NCI-H2196 (cell line): Measurements from ENCODE around the gene APOA4.
"Not testable (repeated sequence)": the region's sequence is repeated elsewhere in the genome, so short reads cannot be mapped to it uniquely, and the experiment has no call there.

Experiments
- DNase-seq: peaks from one replicate; lab custom pipeline; 2025; ENCODE audit not compliant: unreplicated experiment; lab: John Stamatoyannopoulos, UW

The APOA4 gene

DNA sequence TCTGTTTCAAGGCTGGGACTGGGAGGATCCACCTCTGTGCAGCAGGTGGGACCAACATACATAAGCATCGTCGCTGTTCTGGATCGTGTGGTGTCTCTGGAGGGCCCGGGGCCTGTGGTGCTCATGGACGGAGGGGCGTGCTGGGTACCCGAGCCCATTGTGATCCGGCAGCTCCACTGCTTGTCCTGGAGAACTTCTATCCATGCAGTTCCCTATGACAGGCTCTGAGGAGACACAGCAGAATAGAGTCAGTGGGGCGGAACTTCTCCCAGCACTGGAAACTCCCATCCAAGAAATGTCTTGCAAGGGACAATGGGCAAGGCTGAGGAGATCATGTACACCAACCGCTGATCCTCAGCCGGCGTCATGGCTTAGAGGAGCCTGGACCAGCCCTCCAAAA, 26.0 kb upstream of the APOA4 start:
- no peak for DNase-seq

DNA sequence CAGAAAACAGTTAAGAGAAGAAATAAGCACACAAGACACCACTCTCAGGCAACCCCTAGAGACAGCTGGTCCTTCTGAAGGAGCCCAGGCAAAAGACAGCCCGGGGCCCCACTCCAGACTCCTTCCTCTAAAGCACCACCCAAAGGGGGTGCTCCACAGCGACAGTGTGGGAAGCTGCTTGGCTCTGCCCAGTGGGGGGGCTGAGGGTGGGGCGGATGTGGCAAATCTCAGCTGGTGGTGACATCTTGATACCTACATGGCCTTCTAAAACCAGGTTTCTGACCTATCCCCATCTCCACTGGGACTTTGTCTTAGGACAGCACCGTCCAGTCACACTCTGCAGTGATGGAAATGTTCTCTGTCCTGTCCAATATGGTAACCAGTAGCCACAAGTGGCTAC, 24.5 kb upstream of the APOA4 start:
- no peak for DNase-seq

DNA sequence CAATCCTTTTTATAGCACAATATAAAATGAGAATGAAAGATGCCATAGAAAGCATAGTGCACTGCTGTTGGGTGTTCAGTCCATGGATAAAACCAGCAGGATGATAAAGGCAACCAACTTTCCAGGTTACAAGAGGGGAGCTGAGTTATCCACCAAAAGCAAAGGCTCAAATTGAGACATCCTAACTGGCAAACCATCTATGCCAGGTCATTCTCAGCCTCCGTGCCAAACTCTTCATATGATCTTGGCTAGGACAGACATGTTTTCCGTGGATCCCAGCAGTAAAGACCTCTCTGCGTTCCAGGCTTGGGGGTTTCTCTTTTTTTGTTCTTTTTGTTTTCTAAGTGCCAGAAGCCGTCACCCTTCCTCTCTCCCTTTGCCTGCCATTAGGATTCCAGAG, 21.6 kb upstream of the APOA4 start:
- DNase-seq = no peak

DNA sequence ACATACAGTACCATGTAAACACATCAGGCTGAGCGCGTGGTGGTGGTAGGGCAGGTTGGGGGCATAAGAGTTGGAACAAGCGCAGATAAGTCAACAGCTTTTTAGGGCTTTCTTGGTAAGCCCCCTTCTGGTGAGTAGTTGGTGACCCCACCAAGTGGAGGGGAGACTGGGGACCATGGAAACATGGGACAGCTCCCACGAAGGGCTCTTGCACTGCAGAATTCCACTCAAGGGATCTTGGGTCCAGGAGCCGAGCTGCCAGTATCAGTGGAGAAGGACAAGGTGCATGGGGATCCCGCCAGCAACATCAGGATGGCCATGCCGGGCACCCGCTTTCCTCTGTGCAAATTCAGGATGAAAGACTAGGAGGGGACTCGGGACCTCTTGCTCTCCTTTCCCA, 20.6 kb upstream of the APOA4 start:
- no peak for DNase-seq

GRCh38 chr11:116842909-116843308, 19.8 kb upstream of the APOA4 start:
- no peak for DNase-seq

DNA sequence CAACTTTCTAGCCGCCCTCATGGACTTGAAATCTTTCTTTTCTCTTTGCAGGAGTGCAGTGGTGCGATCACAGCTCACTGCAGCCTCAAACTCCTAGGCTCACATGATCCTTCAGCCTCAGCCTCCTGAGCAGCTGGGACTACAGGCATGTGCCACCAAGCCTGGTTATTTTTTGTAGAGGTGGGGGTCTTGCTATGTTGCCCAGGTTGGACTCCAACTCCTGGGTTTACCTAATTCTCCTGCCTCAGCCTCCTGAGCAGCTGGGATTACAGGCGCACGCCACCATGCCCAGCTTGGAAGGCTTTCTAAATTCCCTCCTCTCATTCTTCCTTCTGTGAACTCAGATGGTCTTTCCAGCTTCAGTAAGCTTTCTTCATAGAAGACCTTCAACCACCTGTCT, 19.0 kb upstream of the APOA4 start:
- DNase-seq = no peak

GRCh38 chr11:116840746-116841296, 17.7 kb upstream of the APOA4 start:
- DNase-seq = no peak

DNA sequence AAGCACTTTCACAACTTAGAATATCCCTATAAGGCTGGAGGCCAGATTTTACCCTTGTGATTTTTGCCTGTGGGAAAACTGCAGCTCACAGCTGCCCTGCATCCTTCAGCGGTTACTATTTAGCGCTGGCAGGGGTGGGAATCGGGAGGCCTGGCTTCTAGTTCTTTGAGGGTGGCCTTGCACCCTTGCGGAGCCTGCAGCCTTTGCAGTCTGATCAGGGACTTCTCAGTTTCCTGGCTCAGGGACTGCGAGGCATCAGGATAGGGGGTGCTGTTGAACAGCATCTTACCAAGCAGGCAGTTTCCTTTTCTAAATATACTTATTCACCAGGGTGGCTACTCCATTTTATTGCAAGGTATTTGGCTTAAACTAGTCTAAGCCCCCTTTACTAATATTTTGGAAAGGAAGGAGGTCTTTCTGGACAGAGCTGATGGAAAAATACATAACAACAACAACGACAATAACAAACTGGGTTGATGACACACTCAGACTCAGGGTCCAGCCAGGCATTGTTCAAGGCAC, 17.2 kb upstream of the APOA4 start:
- DNase-seq = no peak

DNA sequence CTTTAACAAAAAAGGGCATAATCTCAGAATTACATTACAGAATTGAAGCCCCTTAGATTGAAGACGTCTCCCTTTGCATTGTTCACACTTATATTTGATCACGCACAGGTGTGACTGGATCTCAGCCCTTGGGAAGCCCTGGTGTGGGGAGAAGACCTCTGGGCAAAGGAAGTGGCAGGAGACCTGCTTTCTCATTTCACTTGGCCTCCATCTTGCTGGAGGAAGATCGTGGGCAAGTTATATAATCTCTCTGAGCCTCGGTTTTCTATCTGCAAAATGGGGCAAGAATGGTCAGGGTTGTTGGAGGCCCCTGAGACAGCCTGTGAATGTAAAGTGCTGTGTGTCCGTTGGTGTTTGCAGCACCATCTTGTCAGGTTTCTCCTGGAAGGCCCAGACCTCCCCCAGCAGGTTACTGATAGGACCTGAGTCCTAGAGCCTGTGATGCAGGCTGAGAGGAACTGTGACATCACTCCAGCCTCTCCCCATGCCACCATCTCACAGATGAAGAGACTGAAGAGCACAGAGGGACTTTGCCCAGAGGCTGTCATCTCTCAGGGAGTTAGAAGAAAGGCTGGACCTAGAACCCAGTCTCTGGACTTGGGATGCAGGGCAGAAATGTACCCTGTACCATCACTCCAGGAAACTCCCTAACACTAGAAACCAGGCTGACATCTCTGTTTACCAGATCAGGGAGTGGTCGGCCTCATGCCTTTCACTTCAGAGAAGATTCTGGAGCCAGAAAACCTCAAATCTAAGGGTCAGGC, 15.4 kb upstream of the APOA4 start:
- no peak for DNase-seq

DNA sequence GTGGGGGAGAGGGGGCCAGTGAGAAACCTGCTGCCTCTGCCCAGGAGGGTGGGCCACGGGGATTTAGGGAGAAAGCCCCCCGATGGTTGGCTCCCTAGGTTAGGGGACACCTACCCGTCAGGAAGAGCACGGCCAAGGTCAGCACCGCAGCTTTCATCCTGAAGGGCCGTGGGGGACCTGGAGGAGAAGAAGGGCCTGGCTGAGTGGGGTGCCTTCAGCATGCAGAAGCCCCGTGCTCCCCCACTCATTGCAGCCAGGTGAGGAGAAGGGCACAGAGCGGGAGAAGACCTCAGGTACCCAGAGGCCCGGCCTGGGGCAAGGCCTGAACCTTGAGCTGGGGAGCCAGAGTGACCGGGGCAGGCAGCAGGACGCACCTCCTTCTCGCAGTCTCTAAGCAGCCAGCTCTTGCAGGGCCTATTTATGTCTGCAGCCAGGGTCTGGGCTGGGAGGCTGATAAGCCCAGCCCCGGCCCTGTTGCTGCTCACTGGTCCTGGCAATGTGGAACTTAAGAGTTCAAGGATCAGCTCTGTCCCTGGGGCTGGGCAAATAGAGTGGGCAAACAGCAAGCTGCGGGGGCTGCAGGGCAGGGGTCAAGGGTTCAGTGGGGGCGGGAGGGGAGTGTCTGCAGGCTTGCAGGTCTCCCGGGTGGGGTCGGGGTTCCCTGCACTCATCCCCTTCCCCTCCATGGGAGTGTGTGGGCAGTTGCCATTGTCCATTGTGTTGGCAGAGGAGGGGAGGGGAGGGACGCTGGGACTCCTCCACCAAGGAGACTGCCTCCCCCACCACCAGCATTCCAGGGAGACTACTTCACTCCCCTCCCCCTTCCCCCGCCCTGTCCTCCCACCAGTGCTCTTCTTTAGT, 14.4 kb upstream of the APOA4 start, which contains the start of gene APOA1:
Gene APOA1, minus strand, starts transcription at position 392 of the 861 bp plus-strand sequence. Its CDS starts 235 bp downstream, at position 157.
- DNase-seq = no peak

DNA sequence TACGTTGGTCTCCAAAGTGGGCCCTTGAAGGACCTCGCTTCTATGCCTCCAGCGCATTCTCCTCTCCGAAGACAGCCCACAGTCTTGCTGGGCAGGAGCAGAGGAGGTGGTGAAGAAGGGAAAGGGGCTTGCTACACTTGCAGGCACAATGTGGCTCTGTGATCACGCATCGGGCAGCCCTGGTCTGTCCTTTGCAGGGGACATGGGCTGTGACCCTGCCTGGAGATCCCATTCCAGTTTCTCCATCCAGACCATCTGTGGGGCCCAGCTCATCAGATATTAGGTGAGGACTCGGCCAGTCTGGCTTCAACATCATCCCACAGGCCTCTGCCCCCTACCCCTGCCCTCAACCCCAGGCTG, 13.5 kb upstream of the APOA4 start:
- DNase-seq = no peak

DNA sequence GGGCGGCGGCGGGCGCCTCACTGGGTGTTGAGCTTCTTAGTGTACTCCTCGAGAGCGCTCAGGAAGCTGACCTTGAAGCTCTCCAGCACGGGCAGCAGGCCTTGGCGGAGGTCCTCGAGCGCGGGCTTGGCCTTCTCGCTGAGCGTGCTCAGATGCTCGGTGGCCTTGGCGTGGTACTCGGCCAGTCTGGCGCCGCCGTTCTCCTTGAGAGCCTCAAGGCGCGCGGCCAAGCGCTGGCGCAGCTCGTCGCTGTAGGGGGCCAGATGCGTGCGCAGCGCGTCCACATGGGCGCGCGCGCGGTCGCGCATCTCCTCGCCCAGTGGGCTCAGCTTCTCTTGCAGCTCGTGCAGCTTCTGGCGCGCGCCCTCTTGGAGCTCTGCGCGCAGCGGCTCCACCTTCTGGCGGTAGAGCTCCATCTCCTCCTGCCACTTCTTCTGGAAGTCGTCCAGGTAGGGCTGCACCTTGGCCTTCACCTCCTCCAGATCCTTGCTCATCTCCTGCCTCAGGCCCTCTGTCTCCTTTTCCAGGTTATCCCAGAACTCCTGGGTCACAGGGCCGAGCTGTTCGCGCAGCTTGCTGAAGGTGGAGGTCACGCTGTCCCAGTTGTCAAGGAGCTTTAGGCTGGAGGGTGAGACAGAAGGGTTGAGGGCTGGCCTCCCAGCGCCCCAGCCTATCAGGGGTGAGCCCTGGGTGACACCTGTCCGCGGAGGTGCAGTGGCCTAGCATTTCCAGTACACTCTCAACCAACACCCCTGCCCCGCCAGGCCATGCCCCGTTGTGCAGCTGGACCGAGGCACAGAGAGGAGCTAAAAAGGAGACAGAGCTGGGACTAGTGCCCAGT, 12.9 kb upstream of the APOA4 start:
- peak; percentile 98 for DNase-seq

GRCh38 chr11:116835042-116835772, 12.1 kb upstream of the APOA4 start:
- DNase-seq = no peak

- DNase-seq = not testable (repeated sequence)
Observed at GRCh38 chr11:116834535-116835041, 11.5 kb upstream of the APOA4 start.

DNA sequence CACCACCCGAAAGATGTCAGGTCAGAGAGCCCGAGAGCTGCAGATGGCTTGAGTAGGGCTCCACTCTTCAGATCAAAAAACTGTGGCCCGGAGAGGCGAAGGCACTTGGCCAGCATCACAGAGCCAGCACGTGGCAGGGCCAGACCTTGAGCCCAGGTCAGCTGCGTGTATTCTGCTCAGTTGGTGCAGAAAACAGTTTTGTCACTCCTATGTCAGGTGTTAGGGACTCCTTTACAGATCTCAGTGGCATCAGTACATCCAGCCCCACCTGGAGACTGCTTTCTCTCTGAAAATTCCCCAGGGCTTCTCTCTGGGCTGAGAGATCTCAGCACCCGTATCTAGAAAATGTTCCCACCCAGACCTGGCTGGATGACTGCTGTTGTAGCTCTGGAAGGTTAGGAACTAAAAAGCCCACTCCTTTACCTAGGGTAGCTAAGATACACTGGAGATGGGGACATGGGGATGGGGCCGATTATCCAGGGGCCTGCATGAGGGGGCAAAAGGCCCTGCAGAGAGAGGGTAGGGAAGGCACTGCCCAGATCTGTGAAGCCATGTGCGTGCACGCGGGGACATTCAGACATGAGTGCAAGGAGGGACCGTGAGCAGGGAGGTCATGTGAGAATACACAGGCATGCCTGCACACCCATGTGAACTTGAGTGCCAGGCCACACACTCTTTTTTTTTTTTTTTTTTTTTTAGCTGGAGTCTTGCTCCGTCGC, 10.9 kb upstream of the APOA4 start:
- DNase-seq = no peak

- DNase-seq = no peak
Observed at GRCh38 chr11:116833491-116833815, 10.3 kb upstream of the APOA4 start.

GRCh38 chr11:116832350-116833290, 9.5 kb upstream of the APOA4 start:
- DNase-seq = no peak

GRCh38 chr11:116831790-116832349, 8.8 kb upstream of the APOA4 start:
- DNase-seq = no peak
